ENCODE results near the gene NTHL1.

Gene NTHL1

DNA sequence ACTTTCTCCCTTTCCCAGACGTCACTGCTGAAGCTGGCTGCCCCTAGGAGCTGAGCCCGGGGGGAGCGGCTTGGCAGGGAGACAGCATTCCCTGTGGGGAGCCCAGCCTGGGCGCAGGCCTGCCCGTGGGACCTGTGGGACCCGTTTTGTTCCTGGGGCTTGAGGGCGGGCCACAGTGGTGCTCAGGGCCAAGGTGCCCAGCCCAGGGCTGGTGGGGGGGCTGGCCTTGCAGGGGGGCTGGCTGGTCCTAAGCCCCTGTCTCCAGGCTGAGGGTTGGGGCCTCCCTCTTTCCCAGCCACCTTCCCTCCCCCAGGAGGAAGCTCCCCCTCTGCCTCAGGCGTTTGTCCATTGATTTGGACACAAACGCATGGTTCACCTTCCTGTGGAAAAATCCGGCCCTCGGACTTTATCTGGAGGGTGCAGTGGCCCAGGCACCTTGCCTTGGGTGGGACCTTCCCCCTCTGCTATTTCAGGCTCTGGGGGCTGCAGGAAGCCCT is 16.5 kb downstream of the NTHL1 start:
- TF ChIP-seq, protein P1, sequence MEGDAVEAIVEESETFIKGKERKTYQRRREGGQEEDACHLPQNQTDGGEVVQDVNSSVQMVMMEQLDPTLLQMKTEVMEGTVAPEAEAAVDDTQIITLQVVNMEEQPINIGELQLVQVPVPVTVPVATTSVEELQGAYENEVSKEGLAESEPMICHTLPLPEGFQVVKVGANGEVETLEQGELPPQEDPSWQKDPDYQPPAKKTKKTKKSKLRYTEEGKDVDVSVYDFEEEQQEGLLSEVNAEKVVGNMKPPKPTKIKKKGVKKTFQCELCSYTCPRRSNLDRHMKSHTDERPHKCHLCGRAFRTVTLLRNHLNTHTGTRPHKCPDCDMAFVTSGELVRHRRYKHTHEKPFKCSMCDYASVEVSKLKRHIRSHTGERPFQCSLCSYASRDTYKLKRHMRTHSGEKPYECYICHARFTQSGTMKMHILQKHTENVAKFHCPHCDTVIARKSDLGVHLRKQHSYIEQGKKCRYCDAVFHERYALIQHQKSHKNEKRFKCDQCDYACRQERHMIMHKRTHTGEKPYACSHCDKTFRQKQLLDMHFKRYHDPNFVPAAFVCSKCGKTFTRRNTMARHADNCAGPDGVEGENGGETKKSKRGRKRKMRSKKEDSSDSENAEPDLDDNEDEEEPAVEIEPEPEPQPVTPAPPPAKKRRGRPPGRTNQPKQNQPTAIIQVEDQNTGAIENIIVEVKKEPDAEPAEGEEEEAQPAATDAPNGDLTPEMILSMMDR (conservative IDR thresholded peaks at IDR 0.05; ENCODE audit: low read depth, low read length), result no peak
- no peak overlapping the region for H3K4me3 ChIP-seq (ENCODE audit: low read length)

DNA sequence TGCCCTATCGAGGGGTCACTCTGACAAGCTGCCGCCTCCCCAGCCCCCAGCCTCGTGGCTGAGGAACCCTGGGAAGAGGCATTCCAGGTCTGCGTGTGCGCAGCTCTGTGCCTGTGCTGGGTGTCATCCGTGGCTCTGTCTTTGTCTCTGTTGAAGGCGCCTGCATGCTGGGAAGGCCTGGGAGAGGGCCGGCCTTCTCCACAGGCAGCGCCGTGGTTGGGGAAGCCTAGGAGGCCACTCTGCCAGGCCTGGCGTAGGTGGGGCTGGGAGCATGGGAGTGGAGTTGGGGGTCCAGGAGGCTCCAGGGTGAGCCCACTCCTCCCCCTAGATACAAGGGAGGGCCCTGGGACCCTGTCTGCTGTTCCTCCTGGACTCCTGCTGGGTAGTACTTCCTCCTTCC is 17.6 kb downstream of the NTHL1 start:
- TF ChIP-seq, protein P1 (conservative IDR thresholded peaks at IDR 0.05; ENCODE audit: low read depth, low read length), result no peak
- no peak overlapping the region for H3K4me3 ChIP-seq (ENCODE audit: low read length)
- DNase-seq (ENCODE audit: low read depth), result no peak

More for the DNA sequence above, 16.5 kb downstream of the NTHL1 start:
- no peak for DNase-seq (ENCODE audit: low read depth)

DNA sequence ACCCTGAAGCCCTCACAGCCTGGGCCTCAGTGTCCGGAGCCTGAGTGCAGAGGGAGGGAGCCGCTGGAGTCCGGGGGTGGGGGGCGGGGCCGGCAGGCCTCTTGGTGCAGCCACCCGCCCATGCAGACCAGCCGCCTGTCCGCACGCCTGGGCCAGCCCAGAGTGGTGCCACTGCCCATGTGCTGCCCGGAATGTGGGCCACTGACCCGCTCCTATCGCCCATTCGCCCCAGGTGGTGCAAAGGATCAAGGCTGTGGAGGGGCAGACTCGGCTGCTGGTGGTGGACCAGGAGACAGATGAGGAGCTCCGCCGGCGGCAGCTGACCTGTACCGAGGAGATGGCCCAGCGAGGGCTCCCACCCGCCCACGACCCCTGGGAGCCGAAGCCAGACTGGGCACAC is 18.3 kb downstream of the NTHL1 start:
- TF ChIP-seq, protein P1 (conservative IDR thresholded peaks at IDR 0.05; ENCODE audit: low read depth, low read length), result no peak
- DNase-seq (ENCODE audit: low read depth), result no peak
- no peak overlapping the region for H3K4me3 ChIP-seq (ENCODE audit: low read length)

DNA sequence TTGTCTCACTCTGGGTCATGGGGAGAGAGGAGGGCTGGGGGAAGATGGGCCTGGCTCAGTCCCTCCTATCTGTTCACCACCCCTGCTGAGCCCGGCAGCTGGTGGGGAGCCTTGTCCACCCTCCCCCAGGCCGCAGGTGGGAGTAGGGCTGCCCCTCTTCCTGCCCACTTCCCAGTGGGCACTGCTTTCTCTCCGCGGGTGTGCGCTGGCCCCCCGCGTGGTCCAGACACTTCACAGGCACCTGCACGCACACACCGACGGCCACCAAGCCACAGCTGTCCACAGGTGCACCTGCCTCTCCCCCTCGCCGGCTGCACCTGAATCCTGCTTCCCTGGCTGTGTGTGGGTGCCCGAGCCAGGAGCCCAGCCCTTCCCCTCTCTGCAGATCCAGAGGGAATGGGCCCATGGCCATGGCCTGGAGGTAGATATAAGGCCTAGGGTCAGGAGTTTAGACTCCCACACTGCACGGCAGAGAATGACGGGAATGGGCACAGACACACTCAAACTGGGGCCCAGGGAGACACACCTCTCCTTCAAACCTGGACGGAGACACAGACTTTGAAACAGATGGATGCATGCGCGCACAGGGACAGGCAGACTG is 18.9 kb downstream of the NTHL1 start:
- no peak overlapping the region for H3K4me3 ChIP-seq (ENCODE audit: low read length)
- TF ChIP-seq, protein P1 (conservative IDR thresholded peaks at IDR 0.05; ENCODE audit: low read depth, low read length), result no peak
- no peak for DNase-seq (ENCODE audit: low read depth)

DNA sequence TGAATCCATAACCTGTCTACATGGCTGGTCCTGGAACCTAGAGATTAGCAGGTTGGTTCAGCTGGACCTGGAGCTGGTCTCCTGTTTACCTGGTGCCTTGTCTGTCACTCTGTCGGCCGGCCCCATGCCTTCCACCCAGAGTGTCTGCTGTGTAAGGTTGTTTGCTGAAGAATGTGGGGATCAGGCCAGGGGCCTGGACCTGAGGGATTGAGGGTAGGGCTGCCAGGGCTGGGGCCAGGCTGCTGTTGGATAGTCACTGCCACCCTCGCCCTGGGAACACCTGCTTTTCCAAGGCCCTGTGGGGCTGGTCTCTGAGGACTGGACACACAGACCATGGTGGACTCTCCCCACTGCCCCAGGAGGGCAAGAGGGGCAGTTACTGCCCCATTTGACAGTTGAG is 19.5 kb downstream of the NTHL1 start:
- TF ChIP-seq, protein P1 (conservative IDR thresholded peaks at IDR 0.05; ENCODE audit: low read depth, low read length), result no peak

DNA sequence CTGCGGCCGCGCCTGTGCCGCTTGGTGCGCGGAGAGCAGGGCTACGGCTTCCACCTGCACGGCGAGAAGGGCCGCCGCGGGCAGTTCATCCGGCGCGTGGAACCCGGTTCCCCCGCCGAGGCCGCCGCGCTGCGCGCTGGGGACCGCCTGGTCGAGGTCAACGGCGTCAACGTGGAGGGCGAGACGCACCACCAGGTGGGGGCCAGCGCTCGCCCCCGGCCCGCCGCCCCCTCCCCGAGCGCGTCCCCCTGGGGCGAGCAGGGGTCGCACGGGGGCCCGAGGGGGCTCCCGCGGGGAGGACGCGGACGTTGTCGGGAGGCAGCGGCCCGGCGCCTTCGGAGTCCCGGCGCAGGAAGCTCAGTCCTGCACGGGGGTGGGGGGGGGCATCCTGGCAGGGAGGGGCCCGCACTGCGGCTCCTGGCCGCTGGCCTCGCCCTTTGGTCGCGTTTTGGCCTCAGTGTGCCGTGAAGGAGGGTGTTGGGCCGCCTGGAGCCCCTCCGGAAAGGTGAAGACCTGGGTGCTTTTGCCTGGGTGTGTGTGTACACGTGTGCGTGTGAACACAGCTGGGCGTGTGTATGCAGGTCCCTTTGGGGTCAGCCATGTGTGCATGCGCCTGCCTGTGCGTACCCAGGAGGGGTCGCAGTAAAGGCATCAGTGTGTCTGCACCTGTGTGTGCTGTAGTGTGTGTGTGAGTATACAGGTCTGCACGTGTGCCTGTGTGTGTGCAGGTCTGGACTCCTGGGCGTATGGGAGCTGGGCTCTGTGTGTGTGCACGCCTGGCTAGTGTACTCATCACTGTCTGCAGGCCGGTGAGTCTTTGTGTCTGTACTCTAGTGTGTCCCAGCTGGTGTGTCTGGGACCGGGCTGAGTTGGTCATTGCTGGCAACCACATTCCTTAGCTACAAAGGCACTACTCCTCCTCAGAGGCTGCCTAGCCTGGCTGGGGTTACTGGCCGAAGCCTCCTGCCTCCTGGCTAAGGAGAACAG is 20.3 kb downstream of the NTHL1 start:
- no peak for DNase-seq (ENCODE audit: low read depth)
- TF ChIP-seq, protein P1 (conservative IDR thresholded peaks at IDR 0.05; ENCODE audit: low read depth, low read length), result peak; percentile 17
- peak overlapping the region; percentile 54 for H3K4me3 ChIP-seq (ENCODE audit: low read length)

More for the DNA sequence above, 19.5 kb downstream of the NTHL1 start:
- no peak overlapping the region for H3K4me3 ChIP-seq (ENCODE audit: low read length)
- DNase-seq (ENCODE audit: low read depth), result no peak
